GM18951 (cell line): ENCODE results near the gene HNF1A.

Source experiments
- POLR2A ChIP-seq: IDR thresholded peaks from 4 replicates; pipeline ENCODE4 v1.6.1; 2011; ENCODE audit warnings: mild to moderate bottlenecking; ENCODE audit not compliant: insufficient read length, insufficient read depth; ENCODE audit errors: extremely low read depth
- in situ Hi-C: fragments of 300-500 bp; cut with MboI; formaldehyde crosslinking; loops from one replicate; pipeline ENCODE4 v1.12.0; 2022; ENCODE audit warnings: low sequenced_read_pairs, mixed read lengths, inconsistent platforms; ENCODE audit not compliant: unreplicated experiment

HNF1A gene

GRCh38 chr12:121015825-121016766 lies 37.8 kb downstream of the HNF1A start, which contains the start of gene C12orf43:
Gene C12orf43 (minus strand): TSS chr12:121016487. CDS start chr12:121016474, 13 bp downstream.
- TF ChIP-seq POLR2A, result peak; percentile 72
- in situ Hi-C loops, result no loop called here

DNA sequence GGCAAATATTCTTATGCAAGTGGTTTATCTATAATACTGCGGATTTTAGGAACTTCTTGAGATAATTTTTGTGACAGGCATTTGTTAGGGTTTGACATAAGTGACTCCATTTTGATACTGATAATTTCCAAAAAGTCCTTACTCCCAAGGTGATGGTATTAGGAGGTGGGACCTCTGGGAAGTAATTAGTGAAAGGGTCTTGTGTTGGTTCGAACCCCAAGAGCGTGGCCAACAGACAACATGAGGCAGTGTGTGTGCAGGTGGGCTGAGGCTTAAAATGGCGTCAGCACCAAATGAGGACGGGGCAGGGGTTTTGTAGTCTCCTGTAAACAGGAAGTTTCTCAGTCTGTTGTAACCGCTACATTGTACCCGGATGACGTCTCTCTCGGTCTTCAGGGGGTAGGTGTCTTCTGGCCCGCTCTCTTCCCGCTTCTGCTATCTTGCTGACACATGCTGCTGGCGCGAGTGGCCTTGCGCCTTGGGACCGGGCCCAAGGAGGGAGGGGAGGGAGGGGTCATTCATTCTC lies 39.7 kb downstream of the HNF1A start:
- no peak for TF ChIP-seq POLR2A
- in situ Hi-C loops, result no loop called here

- TF ChIP-seq POLR2A, result no peak
- in situ Hi-C loops, result no loop called here
These were observed 40.7 kb downstream of the HNF1A start for GRCh38 chr12:121018860-121019617.

DNA sequence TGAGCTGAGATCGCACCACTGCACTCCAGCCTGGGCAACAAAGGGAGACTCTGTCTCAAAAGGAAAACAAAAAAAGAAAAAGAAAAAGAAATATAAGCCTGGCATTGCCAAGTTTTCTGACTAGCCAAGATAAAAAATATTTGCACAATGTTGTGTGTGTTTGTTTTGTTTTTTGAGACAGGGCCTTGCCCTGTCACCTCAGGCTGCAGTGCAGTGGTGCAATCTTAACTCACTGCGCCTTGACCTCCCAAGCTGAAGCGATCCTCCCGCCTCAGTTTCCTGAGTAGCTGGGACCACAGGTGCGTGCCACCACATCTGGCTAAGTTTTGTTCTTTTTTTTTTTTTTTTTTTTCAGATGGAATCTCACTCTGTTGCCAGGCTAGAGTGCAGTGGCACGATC lies 43.4 kb downstream of the HNF1A start:
- no peak for TF ChIP-seq POLR2A
- in situ Hi-C loops, result no loop called here

DNA sequence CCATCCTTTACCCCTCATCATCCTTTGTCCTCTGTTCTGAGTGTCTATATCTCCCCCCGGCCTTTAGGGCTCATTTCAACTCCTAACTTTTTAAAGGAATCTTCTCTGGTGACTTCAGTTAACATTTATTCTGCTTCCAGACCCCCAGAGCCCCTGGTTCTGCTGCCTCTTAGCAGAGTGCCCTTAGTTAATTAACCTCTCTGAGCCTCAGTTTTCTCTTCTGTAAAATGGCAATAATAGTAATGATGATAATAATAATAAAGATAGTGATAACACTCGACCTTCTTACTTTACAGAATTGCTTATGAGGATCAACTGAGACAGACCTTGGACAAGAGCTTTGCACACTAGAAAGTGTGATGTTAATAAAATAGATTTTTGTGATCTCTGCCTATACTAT lies 44.4 kb downstream of the HNF1A start:
- TF ChIP-seq POLR2A, result no peak
- in situ Hi-C loops, result no loop called here

DNA sequence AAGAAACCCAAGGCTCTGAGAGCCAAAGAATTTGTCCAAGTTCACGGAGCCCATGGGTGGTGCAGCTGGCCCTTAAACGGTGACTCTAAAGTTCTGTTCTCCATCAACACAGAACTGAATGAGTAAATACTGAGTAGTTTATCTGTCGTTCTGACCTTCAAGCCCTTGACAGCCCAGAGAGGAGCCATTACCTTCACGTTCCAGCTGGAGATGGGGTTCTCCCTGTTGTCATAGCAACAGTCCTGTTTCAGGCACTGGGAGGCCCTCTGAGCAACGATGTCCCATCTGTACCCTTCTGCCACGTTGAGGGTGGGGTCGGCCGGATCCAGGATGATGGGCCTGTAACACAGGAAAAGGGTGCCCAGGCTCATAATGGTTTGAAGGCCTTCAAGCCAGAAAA lies 45.5 kb downstream of the HNF1A start:
- no peak for TF ChIP-seq POLR2A
- in situ Hi-C loops, result no loop called here

GRCh38 chr12:121025442-121026226 lies 47.3 kb downstream of the HNF1A start:
- in situ Hi-C loops, result no loop called here
- TF ChIP-seq POLR2A, result no peak

DNA sequence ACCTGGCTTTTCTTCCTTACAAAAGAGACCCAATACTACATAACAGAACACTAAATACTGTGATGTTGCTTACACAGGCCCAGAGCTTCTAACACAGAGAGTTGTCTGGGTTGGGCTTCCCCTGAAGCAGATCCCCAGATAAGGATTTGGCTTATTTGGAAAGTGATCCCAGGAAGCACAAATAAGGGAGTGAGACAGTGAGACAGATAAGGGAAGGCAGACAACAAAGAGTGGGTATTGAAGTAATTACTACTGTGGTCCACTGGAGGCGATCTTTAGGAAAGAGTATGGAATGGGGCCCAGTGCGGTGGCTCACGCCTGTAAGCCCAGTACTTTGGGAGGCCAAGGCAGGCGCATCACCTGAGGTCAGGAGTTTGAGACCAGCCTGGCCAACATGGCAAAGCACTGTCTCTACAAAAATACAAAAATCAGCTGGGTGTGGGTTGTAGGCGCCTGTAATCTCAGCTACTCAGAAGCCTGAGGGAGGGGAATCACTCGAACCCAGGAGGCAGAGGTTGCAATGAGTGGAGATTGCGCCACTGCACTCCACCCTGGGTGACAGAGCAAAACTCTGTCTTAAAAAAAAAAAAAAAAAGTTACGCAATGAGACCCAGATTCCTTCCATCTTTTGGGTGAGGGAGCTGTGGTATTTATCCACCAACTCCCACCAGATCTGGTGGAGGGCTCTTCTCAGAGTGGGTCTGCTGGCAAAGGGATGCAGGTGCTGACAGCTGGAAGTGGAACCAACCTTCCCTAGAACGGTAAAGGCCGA lies 48.1 kb downstream of the HNF1A start:
- in situ Hi-C loops, result no loop called here
- no peak for TF ChIP-seq POLR2A

- in situ Hi-C loops, result no loop called here
- no peak for TF ChIP-seq POLR2A
These were observed 52.4 kb downstream of the HNF1A start for GRCh38 chr12:121030576-121031212.

- in situ Hi-C loops, result no loop called here
- no peak for TF ChIP-seq POLR2A
These were observed 55.4 kb downstream of the HNF1A start for GRCh38 chr12:121033625-121034349.
